K562 (cell line): Measurements from ENCODE around the gene SPTBN4. TPM values are rescaled to one million over a fixed set of nuclear protein-coding genes. Genes with fewer than 3 reads are reported as not detected.

Experiments
- ATAC-seq: fragments of 200-7000 bp; cut with Tn5 transposase; 3 replicates; pipeline ENCODE4 v1.9.1; 2020; ENCODE audit warnings: moderate library complexity
- BruUV-seq: library from RNA; stranded (reverse); fragments of 400-500 nt; replicated peaks from 2 replicates; lab custom pipeline; 2021; lab: Mats Ljungman, UMichigan
- CTCF ChIA-PET: fragments of 300-600 bp; formaldehyde crosslinking; extraction: SDS; loops from one replicate; lab custom pipeline; 2021; ENCODE audit warnings: low intra/inter-chr PET ratio; lab: Yijun Ruan, JAX
- POLR2A ChIA-PET: fragments of 300-600, 350-650 bp; sonication (Branson Sonifier 250); formaldehyde crosslinking; extraction: SDS; loops from one replicate; lab custom pipeline; 2021; ENCODE audit warnings: antibody characterized with exemption, inconsistent platforms; lab: Yijun Ruan, JAX
- DNase-seq, 4 experiments: peaks; one replicate each; pipeline versions ENCODE4 v3.0.0 to v3.0.0-alpha.2; 2011 to 2018; ENCODE audit warnings: low spot score in 3 of 4, mixed read lengths in 3 of 4; ENCODE audit errors: extremely low read depth in 1 of 4
- FAIRE-seq: peaks from 2 replicates; lab custom pipeline; 2011; peaks lifted over from hg19 to GRCh38; lab: Jason Lieb, UNC
- H2AFZ ChIP-seq: 2 replicates; pipeline ENCODE4 v1.6.0; 2011; ENCODE audit warnings: low read depth, low read length, control low read depth, inconsistent platforms
- H3K27ac ChIP-seq: fragments of 200-600 bp; 3 replicates; pipeline ENCODE4 v1.8.0; 2011; ENCODE audit warnings: low read depth, mild to moderate bottlenecking, control low read depth, inconsistent platforms, low read length, moderate library complexity, mixed read lengths; ENCODE audit errors: extremely low read depth
- H3K27me3 ChIP-seq, 2 experiments: fragments of 300-600 bp in 1 of 2; 2 replicates in 1 of 2; 3 replicates in 1 of 2; pipeline versions ENCODE4 v1.6.0 to v1.8.0; 2011; ENCODE audit warnings: inconsistent platforms in 2 of 2, low read length in 2 of 2, mild to moderate bottlenecking in 1 of 2, mixed read lengths in 1 of 2, moderate library complexity in 1 of 2; ENCODE audit not compliant: control insufficient read depth in 2 of 2, insufficient read depth in 2 of 2
- H3K36me3 ChIP-seq: fragments of 300-600 bp; 3 replicates; pipeline ENCODE4 v1.8.0; 2011; ENCODE audit warnings: mild to moderate bottlenecking, low read length, inconsistent platforms; ENCODE audit not compliant: control insufficient read depth, insufficient read depth
- H3K4me1 ChIP-seq, 2 experiments: fragments of 200-600 bp in 1 of 2; replicated peaks in 1 of 2; 2 replicates in 1 of 2; 3 replicates in 1 of 2; pipeline versions ENCODE4 v1.5.1 to v1.8.0; 2011; ENCODE audit warnings: inconsistent platforms in 2 of 2, low read length in 2 of 2, mild to moderate bottlenecking in 1 of 2, mixed read lengths in 1 of 2, moderate library complexity in 1 of 2; ENCODE audit not compliant: control insufficient read depth in 2 of 2, insufficient read depth in 2 of 2
- H3K4me2 ChIP-seq: 2 replicates; pipeline ENCODE4 v1.6.1; 2011; ENCODE audit warnings: low read length, control low read depth, inconsistent platforms, mixed read lengths; ENCODE audit not compliant: insufficient read depth
- H3K4me3 ChIP-seq: fragments of 200-600 bp; sonication (generic), shearing (Covaris generic); 2 replicates; pipeline ENCODE4 v1.5.1; 2016; ENCODE audit warnings: control low read depth, inconsistent platforms
- H3K79me2 ChIP-seq: fragments of 200-600 bp; 3 replicates; pipeline ENCODE4 v1.8.0; 2011; ENCODE audit warnings: low read length, inconsistent platforms; ENCODE audit not compliant: control insufficient read depth, insufficient read depth
- H3K9ac ChIP-seq, 2 experiments: 2 replicates each; pipeline versions ENCODE4 v1.6.0 to v1.6.1; 2011; ENCODE audit warnings: low read depth in 2 of 2, low read length in 2 of 2, control low read depth in 1 of 2, inconsistent platforms in 1 of 2, mild to moderate bottlenecking in 1 of 2, mixed read lengths in 1 of 2; ENCODE audit not compliant: insufficient read depth in 1 of 2
- H3K9me1 ChIP-seq: one replicate; pipeline ENCODE4 v1.6.0; 2011; ENCODE audit warnings: inconsistent platforms, mild to moderate bottlenecking, low read length, moderate library complexity; ENCODE audit not compliant: control insufficient read depth, insufficient read depth
- H3K9me3 ChIP-seq: replicated peaks from 2 replicates; pipeline ENCODE4 v1.5.1; 2011; ENCODE audit warnings: low read depth, low read length, inconsistent platforms; ENCODE audit not compliant: control insufficient read depth, insufficient read depth
- H4K20me1 ChIP-seq: replicated peaks from 2 replicates; pipeline ENCODE4 v1.6.1; 2011; ENCODE audit warnings: low read length, inconsistent platforms, mixed read lengths; ENCODE audit not compliant: control insufficient read depth, insufficient read depth
- BRD4 ChIP-seq: fragments of 200-600 bp; sonication (generic); IDR thresholded peaks from 2 replicates; pipeline ENCODE4 v1.6.1; 2017; ENCODE audit warnings: inconsistent platforms
- ESRRA ChIP-seq: fragments of 450-650 bp; IDR thresholded peaks from 2 replicates; pipeline ENCODE4 v1.6.1; 2014; ENCODE audit warnings: low read depth, mild to moderate bottlenecking, moderate library complexity, borderline replicate concordance
- FOXK2 ChIP-seq, 2 experiments: fragments of 450-650 bp; IDR thresholded peaks in 1 of 2; conservative IDR thresholded peaks in 1 of 2; 2 replicates each; pipeline ENCODE4 v1.6.1; 2016; ENCODE audit warnings: low read depth in 2 of 2, mild to moderate bottlenecking in 1 of 2
- KAT2B ChIP-seq: IDR thresholded peaks from one replicate; pipeline ENCODE4 v1.6.1; 2012; ENCODE audit warnings: low read depth, mild to moderate bottlenecking, control low read depth, inconsistent platforms, low read length, moderate library complexity
- OTX1 ChIP-seq: fragments of 450-650 bp; formaldehyde crosslinking; IDR thresholded peaks from 2 replicates; pipeline ENCODE4 v1.4.0; 2022; ENCODE audit warnings: mild to moderate bottlenecking
- PTTG1 ChIP-seq: fragments of 450-650 bp; IDR thresholded peaks from 2 replicates; pipeline ENCODE4 v1.6.1; 2016; ENCODE audit warnings: low read depth, mild to moderate bottlenecking, missing genetic modification characterization, missing compliant biosample characterization
- SMAD1 ChIP-seq: fragments of 150-350 bp; IDR thresholded peaks from 2 replicates; pipeline ENCODE4 v1.6.1; 2014; ENCODE audit warnings: low read length, low read depth; ENCODE audit not compliant: partially characterized antibody
- STAG1 ChIP-seq: sonication (generic); formaldehyde crosslinking; IDR thresholded peaks from 2 replicates; pipeline ENCODE4 v1.5.0; 2020; ENCODE audit warnings: missing genetic modification reagents, borderline replicate concordance
- ZBTB17 ChIP-seq: fragments of 450-650 bp; formaldehyde crosslinking; IDR thresholded peaks from 2 replicates; pipeline ENCODE4 v1.4.0; 2020; ENCODE audit warnings: mild to moderate bottlenecking
- ZNF212 ChIP-seq: fragments of 450-650 bp; formaldehyde crosslinking; IDR thresholded peaks from 2 replicates; pipeline ENCODE4 v1.4.0; 2020; ENCODE audit warnings: mild to moderate bottlenecking
- ZNF316 ChIP-seq: fragments of 450-650 bp; IDR thresholded peaks from 2 replicates; pipeline ENCODE4 v1.6.1; 2016
- WGBS: fragments of 100-300 bp; shearing (Covaris generic); methylation state at CpG from one replicate; pipeline ENCODE4 v1.1.6; 2016; ENCODE audit warnings: low coverage, mixed read lengths; ENCODE audit not compliant: insufficient coverage; ENCODE audit errors: missing lambda C conversion rate; 5-methylcytosine and 5-hydroxymethylcytosine counted together
- in situ Hi-C: fragments of 300-500 bp; cut with MboI; formaldehyde crosslinking; loops from 4 replicates; pipeline ENCODE4 v1.15.0; 2018; ENCODE audit warnings: inconsistent platforms, mixed read lengths
- intact Hi-C: fragments of 100-400 bp; cut with micrococcal nuclease; formaldehyde crosslinking; loops from 2 replicates; pipeline ENCODE4 v1.14.2; 2022
- polyA plus RNA-seq, 8 experiments: library from polyadenylated mRNA; depleted of rRNA in 4 of 8; stranded (reverse) in 5 of 8; unstranded in 3 of 8; fragments of >200 nt; fragmentation: Nextera tagmentation in 2 of 8; fragmentation: Illumina TruSeq in 1 of 8; extraction: Ambion mirVana in 2 of 8; extraction: Trizol in 1 of 8; gene quantifications; 2 replicates each; pipeline versions ENCODE4 v1.2.1 to v1.2.3, GENCODE V29; 2011 to 2014; ENCODE audit warnings: inconsistent platforms in 1 of 8, missing spikeins in 1 of 8
- total RNA-seq, 7 experiments: library from RNA; depleted of rRNA in 6 of 7; stranded (reverse); fragments of >200 nt in 6 of 7; fragmentation: Illumina TruSeq in 2 of 7; extraction: Trizol in 2 of 7; gene quantifications; 2 replicates each; pipeline versions ENCODE4 v1.2.1 to v1.2.3, GENCODE V29; 2011 to 2021; ENCODE audit warnings: low replicate concordance in 1 of 7

Gene SPTBN4
- total and polyA plus RNA-seq, 9 of the 15 experiments (the other 6 are each of a cell fraction or from before 2014, with no cell fraction given): 0.01 to 1.5 (median 0.86) TPM

GRCh38 chr19:40513741-40514315, 47.0 kb downstream of the SPTBN4 start:
- H3K79me2 ChIP-seq: no peaks in the 10 kb centered on the region
- FAIRE-seq (no peak), DNase-seq (no peak), ATAC-seq (no peak)
- no peak overlapping the region for H3K27ac ChIP-seq
- no peaks in the 10 kb centered on the region for H3K27me3 ChIP-seq
- ChIA-PET CTCF (no interaction called here), POLR2A (interaction anchor here (0.9 kb wide), 1 partner anchor 8 kb away, joined by 3 read pairs; no protein-coding TSS in a partner anchor)
- in situ Hi-C loops: no loop called here
- no TSS peak for BruUV-seq
- no peak overlapping the region for H2AFZ ChIP-seq
- peaks cover 0 to 6% of the 10 kb centered on the region in 2 experiments; a peak in 2 of 5 replicates for H3K4me1 ChIP-seq
- H3K9me1 ChIP-seq: no peaks in the 10 kb centered on the region
- TF ChIP-seq OTX1 (CRISPR knock-in tag) (no peak), ZNF212 (CRISPR knock-in tag) (no peak), FOXK2 (conservative IDR thresholded peaks at IDR 0.05 in 1 of 2, IDR thresholded peaks at IDR 0.05 in 1 of 2; ENCODE audit: low read depth in 2 of 2) (no peak), ZBTB17 (CRISPR knock-in tag) (no peak), STAG1 (no peak), ZNF316 (no peak), KAT2B (no peak), PTTG1 (tag) (no peak), SMAD1 (no peak), ESRRA (no peak), BRD4 (no peak)
- H4K20me1 ChIP-seq: no peaks in the 10 kb centered on the region
- WGBS: 32% methylated on average over 4 of the region's 4 CpGs
- no peak overlapping the region for H3K4me3 ChIP-seq
- no peaks in the 10 kb centered on the region for H3K9me3 ChIP-seq
- no peak overlapping the region; a peak in 1 of 4 replicates for H3K9ac ChIP-seq
- no peaks in the 10 kb centered on the region for H3K36me3 ChIP-seq
- intact Hi-C loops: no loop called here
- no peak overlapping the region for H3K4me2 ChIP-seq
